Naive thymus-derived CD4-positive, alpha-beta T cell (primary cell): ENCODE data around the gene OTOS. TPM values are rescaled to one million over a fixed set of nuclear protein-coding genes. Genes with fewer than 3 reads are reported as not detected.

Experiments
- ATAC-seq: fragments of 150-1000 bp; cut with Tn5 transposase; 2 replicates; pipeline ENCODE4 v1.10.0; 2021; ENCODE audit warnings: mild to moderate bottlenecking, moderate library complexity
- CTCF ChIA-PET: fragments of 350-600 bp; sonication (Branson Sonifier 250); formaldehyde crosslinking; loops from one replicate; lab custom pipeline; 2021; ENCODE audit warnings: antibody characterized with exemption; lab: Charles Lee
- POLR2A ChIA-PET: fragments of 350-600 bp; sonication (Branson Sonifier 250); formaldehyde crosslinking; loops from one replicate; lab custom pipeline; 2021; ENCODE audit warnings: antibody characterized with exemption, inconsistent platforms; lab: Charles Lee
- DNase-seq, 9 donors: peaks; one replicate each; pipeline versions ENCODE4 v3.0.0 to v3.0.0-alpha.2; 2020 to 2022; ENCODE audit warnings: mixed read lengths in 1 of 9
- H3K27ac ChIP-seq: one replicate; pipeline ENCODE4 v1.7.0; 2013; ENCODE audit warnings: mild to moderate bottlenecking, low read depth, low read length, moderate library complexity
- H3K27me3 ChIP-seq, 2 donors: one replicate each; pipeline ENCODE4 v1.7.0; 2013; ENCODE audit warnings: low read length in 2 of 2, mild to moderate bottlenecking in 2 of 2, moderate library complexity in 2 of 2; ENCODE audit not compliant: control insufficient read depth in 2 of 2, insufficient read depth in 2 of 2
- H3K36me3 ChIP-seq, 3 experiments: 1 replicate in 2 of 3; 2 replicates in 1 of 3; pipeline ENCODE4 v1.7.0; 2013; ENCODE audit warnings: low read length in 3 of 3, mild to moderate bottlenecking in 3 of 3, moderate library complexity in 1 of 3; ENCODE audit not compliant: insufficient read depth in 3 of 3, control insufficient read depth in 2 of 3
- H3K4me1 ChIP-seq, 2 donors: one replicate each; pipeline ENCODE4 v1.7.0; 2013; ENCODE audit warnings: low read length in 2 of 2, mild to moderate bottlenecking in 2 of 2, moderate library complexity in 1 of 2; ENCODE audit not compliant: control insufficient read depth in 2 of 2, insufficient read depth in 2 of 2
- H3K4me3 ChIP-seq: 2 replicates; pipeline ENCODE4 v1.7.0; 2013; ENCODE audit warnings: mild to moderate bottlenecking, low read length
- H3K9me3 ChIP-seq, 3 experiments: 1 replicate in 2 of 3; 2 replicates in 1 of 3; pipeline ENCODE4 v1.7.0; 2013; ENCODE audit warnings: low read length in 3 of 3; ENCODE audit not compliant: control insufficient read depth in 2 of 3
- H3K27ac Mint-ChIP-seq, 9 donors: one replicate each; pipeline ENCODE4 v1.8.0; 2020 to 2022; ENCODE audit warnings: mixed read lengths in 9 of 9, mild to moderate bottlenecking in 8 of 9, moderate library complexity in 5 of 9, inconsistent platforms in 2 of 9
- H3K27me3 Mint-ChIP-seq, 5 donors: one replicate each; pipeline ENCODE4 v1.8.0; 2021 to 2022; ENCODE audit warnings: mixed read lengths in 5 of 5, mild to moderate bottlenecking in 1 of 5
- H3K36me3 Mint-ChIP-seq, 5 donors: one replicate each; pipeline ENCODE4 v1.8.0; 2020 to 2022; ENCODE audit warnings: mixed read lengths in 5 of 5, mild to moderate bottlenecking in 3 of 5, inconsistent platforms in 1 of 5
- H3K4me1 Mint-ChIP-seq, 7 donors: one replicate each; pipeline ENCODE4 v1.8.0; 2020 to 2022; ENCODE audit warnings: mixed read lengths in 7 of 7, mild to moderate bottlenecking in 3 of 7, inconsistent platforms in 1 of 7
- H3K4me3 Mint-ChIP-seq, 10 donors: one replicate each; pipeline ENCODE4 v1.8.0; 2020 to 2022; ENCODE audit warnings: mild to moderate bottlenecking in 10 of 10, mixed read lengths in 10 of 10, moderate library complexity in 6 of 10, inconsistent platforms in 2 of 10
- H3K9me3 Mint-ChIP-seq, 11 donors: one replicate each; pipeline ENCODE4 v1.8.0; 2020 to 2022; ENCODE audit warnings: mixed read lengths in 11 of 11, mild to moderate bottlenecking in 4 of 11, inconsistent platforms in 1 of 11, moderate library complexity in 1 of 11
- intact Hi-C, 2 donors: fragments of 100-400 bp; cut with micrococcal nuclease; formaldehyde crosslinking; loops; one replicate each; pipeline ENCODE4 v1.15.1; 2023
- polyA plus RNA-seq, 2 donors: library from polyadenylated mRNA; unstranded; fragments of 300-500 nt; fragmentation: Illumina TruSeq; gene quantifications; one replicate each; pipeline ENCODE4 v1.2.3, GENCODE V29; 2021
- total RNA-seq, 6 experiments: library from RNA in 5 of 6; stranded (reverse) in 5 of 6; gene quantifications; 1 replicate in 5 of 6; 2 replicates in 1 of 6; pipeline ENCODE4 v1.2.3 and lab custom pipeline; 2021 to 2026

The OTOS gene
- total and polyA plus RNA-seq, 7 experiments from 2014 or later, result not detected

DNA sequence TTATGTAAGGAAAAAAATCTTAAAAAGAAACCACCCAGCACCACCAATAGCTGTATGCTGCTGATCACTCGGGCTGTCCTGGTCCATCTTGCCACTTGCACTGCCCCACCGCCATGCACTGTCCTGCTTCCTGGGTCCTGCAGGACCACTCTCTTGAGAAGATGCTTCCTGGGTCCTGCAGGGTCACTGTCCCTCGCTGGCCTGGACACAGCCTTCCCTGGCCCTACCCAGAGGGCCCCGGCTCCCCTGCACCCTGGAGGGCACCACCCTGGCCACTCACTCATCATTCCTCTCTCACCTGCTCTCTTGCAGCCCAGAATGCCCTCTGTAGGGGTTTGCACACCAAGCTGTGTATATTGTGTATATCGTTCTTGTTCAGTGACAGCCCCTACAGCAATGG, 2.4 kb upstream of the OTOS start:
- intact Hi-C loops, result loop anchor here (1.0 to 10.0 kb wide), 6 partner anchors 82 to 1771 kb away; no protein-coding TSS in a partner anchor
- ChIA-PET CTCF (interaction anchor here (0.6 to 6.6 kb wide), 6 partner anchors 41 to 478 kb away, joined by 3 to 81 read pairs (median 4); no protein-coding TSS in a partner anchor), POLR2A (interaction anchor here (1.0 to 1.4 kb wide), 2 partner anchors 82 to 1111 kb away, joined by 3 to 4 read pairs; no protein-coding TSS in a partner anchor)
- Mint-ChIP-seq H3K27ac (peak overlapping the region in 1 of 9 donors; percentile 39), H3K9me3 (peaks cover 0 to 11% (median 0%) of the 10 kb centered on the region in 11 donors), H3K4me1 (peaks cover 0 to 2% (median 0%) of the 10 kb centered on the region in 7 donors), H3K36me3 (peaks cover 0 to 2% (median 0%) of the 10 kb centered on the region in 5 donors), H3K4me3 (no peak overlapping the region), H3K27me3 (peaks cover 0 to 3% (median 0%) of the 10 kb centered on the region in 5 donors)
- no peaks in the 10 kb centered on the region for H3K9me3 ChIP-seq
- H3K27ac ChIP-seq, result no peak overlapping the region
- DNase-seq (no peak), ATAC-seq (no peak)
- no peaks in the 10 kb centered on the region for H3K27me3 ChIP-seq
- no peaks in the 10 kb centered on the region for H3K36me3 ChIP-seq
- H3K4me3 ChIP-seq, result no peak overlapping the region
- H3K4me1 ChIP-seq, result peaks cover 0 to 3% of the 10 kb centered on the region in 2 donors

DNA sequence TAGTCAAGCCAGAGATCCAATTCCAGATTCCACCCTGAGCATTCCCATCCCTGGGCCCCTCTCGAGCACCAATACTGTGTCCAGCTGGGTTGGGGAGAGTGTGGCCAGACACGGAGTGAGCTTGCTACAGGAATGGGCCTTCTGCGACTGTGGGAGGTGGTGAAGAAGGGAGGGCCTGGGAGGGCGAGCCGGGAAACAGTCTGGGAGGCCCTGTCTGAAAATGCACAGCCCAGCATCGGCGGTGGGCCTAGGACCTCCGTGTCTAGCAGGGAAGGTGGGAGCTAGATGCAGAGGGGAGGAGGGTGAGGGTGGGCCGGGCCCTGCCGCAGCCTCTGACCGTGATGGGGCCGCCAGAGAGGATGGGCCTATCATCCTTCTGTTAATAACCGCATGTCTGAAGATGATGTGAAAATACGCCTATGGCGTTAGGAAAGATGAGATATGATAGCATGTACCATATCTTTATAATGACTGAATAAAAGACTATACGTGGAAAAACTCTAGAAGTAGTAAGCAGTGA, 1.9 kb upstream of the OTOS start:
- peaks cover 0 to 2% (median 1%) of the 10 kb centered on the region in 7 donors for H3K4me1 Mint-ChIP-seq
- H3K27me3 ChIP-seq, result no peaks in the 10 kb centered on the region
- H3K36me3 Mint-ChIP-seq, result no peaks in the 10 kb centered on the region
- DNase-seq, result no peak
- H3K9me3 Mint-ChIP-seq, result peaks cover 0 to 5% (median 0%) of the 10 kb centered on the region in 11 donors
- H3K27me3 Mint-ChIP-seq, result peaks cover 0 to 4% (median 0%) of the 10 kb centered on the region in 5 donors
- no peak for ATAC-seq
- no peak overlapping the region for H3K4me3 Mint-ChIP-seq
- no peak overlapping the region for H3K4me3 ChIP-seq
- no peak overlapping the region for H3K27ac ChIP-seq
- no peak overlapping the region for H3K27ac Mint-ChIP-seq
- H3K4me1 ChIP-seq, result peaks cover 0 to 5% of the 10 kb centered on the region in 2 donors
- no peaks in the 10 kb centered on the region for H3K9me3 ChIP-seq
- intact Hi-C loops, result loop anchor here (5.0 to 10.0 kb wide), 5 partner anchors 205 to 1770 kb away; no protein-coding TSS in a partner anchor
- H3K36me3 ChIP-seq, result no peaks in the 10 kb centered on the region
- ChIA-PET CTCF (interaction anchor here (0.6 to 6.6 kb wide), 5 partner anchors 77 to 478 kb away, joined by 3 to 81 read pairs (median 3); no protein-coding TSS in a partner anchor), POLR2A (interaction anchor here (1.0 to 1.4 kb wide), 2 partner anchors 81 to 1111 kb away, joined by 3 to 4 read pairs; no protein-coding TSS in a partner anchor)

DNA sequence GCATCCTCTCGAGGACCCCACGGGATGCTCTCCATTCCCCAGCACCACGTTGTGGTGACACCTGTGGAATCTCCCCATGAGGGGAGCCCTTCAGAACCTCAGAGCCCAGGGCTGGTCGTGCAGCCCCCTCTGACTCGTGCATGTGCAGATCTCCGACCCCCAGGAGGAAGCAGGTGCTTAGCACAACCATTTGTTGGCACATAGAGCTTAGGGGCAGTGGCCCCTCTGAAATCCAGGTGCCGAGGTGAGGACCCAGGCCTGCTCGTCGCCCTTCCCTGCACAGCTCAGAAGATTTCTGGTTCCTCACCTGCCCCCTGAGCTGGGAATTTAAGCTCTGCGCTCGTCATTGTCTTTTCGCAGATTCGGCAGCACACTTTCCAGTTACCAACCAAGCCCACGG, 1.3 kb upstream of the OTOS start:
- H3K27ac Mint-ChIP-seq, result no peak overlapping the region
- no peak overlapping the region for H3K27ac ChIP-seq
- no peaks in the 10 kb centered on the region for H3K9me3 ChIP-seq
- no peak overlapping the region for H3K4me3 Mint-ChIP-seq
- no peaks in the 10 kb centered on the region for H3K36me3 Mint-ChIP-seq
- intact Hi-C loops, result loop anchor here (5.0 to 10.0 kb wide), 5 partner anchors 204 to 1769 kb away; no protein-coding TSS in a partner anchor
- peaks cover 3 to 10% of the 10 kb centered on the region in 2 donors for H3K4me1 ChIP-seq
- no peak overlapping the region for H3K4me3 ChIP-seq
- POLR2A ChIA-PET, result no interaction called here
- peaks cover 0 to 2% (median 0%) of the 10 kb centered on the region in 11 donors for H3K9me3 Mint-ChIP-seq
- CTCF ChIA-PET, result interaction anchor here (1.2 to 6.6 kb wide), 3 partner anchors 77 to 118 kb away, joined by 3 to 81 read pairs (median 29); no protein-coding TSS in a partner anchor
- no peaks in the 10 kb centered on the region for H3K27me3 ChIP-seq
- ATAC-seq, result no peak
- peaks cover 0 to 7% (median 0%) of the 10 kb centered on the region in 5 donors for H3K27me3 Mint-ChIP-seq
- H3K4me1 Mint-ChIP-seq, result peaks cover 4 to 8% (median 7%) of the 10 kb centered on the region in 7 donors
- DNase-seq, result no peak
- no peaks in the 10 kb centered on the region for H3K36me3 ChIP-seq

DNA sequence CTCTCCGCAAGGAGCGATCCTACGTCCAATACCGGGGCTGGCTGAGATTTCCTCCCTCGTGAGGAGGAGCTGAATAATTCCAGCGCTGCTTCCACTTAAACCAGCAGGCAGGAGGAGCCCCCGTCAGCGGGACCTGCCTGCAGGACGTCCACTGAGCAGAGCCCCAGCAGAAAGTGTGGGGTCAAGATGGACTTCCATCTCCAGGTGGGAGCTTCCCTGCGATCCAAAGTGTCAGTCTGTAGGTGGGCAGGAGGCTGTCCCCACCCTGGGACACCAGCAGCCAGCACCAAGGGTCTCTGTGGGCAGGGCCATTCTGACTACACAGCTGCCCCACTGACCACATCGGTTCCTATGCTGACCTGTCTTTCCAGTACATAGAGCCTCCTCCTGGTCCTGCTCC, 462 bp upstream of the OTOS start:
- H3K4me1 Mint-ChIP-seq, result peaks cover 6 to 8% (median 7%) of the 10 kb centered on the region in 7 donors
- intact Hi-C loops, result loop anchor here (5.0 to 10.0 kb wide), 5 partner anchors 204 to 1769 kb away; no protein-coding TSS in a partner anchor

DNA sequence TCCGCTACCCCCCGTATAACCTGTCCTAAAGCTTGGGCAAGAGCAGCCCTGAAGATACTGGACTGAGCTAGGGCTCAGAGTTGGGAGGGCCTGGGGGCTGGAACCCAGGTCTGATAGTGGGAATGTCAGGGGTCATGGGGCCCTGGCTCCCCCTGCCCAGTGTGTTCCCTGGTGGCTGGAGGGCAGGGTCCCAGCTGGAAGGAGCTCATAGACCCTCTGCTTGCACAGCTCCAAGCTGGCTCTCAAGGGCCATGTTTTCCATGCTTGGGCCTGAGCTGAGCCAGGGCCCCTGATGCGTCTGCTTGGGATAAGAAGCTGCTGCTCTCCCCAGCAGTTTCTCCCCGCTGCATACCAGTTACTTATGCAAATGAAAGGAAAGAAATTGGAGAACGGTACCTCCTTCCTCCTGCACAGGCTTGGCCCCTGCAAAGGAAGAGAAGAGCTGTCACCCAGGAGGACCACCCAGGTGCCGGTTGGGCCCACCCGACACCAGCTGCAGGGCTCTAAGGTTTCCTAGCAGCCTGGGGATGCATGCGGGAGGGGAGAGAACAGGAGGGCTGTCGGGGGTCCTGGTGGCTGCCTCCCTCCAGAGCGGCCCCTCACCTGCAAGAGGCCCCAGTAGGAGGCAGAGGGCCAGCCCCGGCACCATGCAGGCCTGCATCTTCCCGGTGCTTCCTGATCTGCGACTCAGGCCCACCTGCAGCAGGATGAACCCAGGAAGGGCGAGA, 628 bp downstream of the OTOS start:
- no peak overlapping the region for H3K4me3 ChIP-seq
- POLR2A ChIA-PET, result interaction anchor here (0.6 to 1.2 kb wide), 2 partner anchors 9 to 114 kb away, joined by 3 read pairs; no protein-coding TSS in a partner anchor
- intact Hi-C loops, result loop anchor here (5.0 to 10.0 kb wide), 7 partner anchors 203 to 1768 kb away; partner anchors contain the start of gene HDAC4 (in 1 of the 2)
- Mint-ChIP-seq H3K4me1 (peaks cover 14 to 18% (median 16%) of the 10 kb centered on the region in 7 donors), H3K9me3 (peaks cover 0 to 2% (median 0%) of the 10 kb centered on the region in 11 donors), H3K27me3 (peaks cover 0 to 7% (median 0%) of the 10 kb centered on the region in 5 donors), H3K4me3 (no peak overlapping the region), H3K36me3 (no peaks in the 10 kb centered on the region), H3K27ac (no peak overlapping the region)
- no peak overlapping the region for H3K27ac ChIP-seq
- CTCF ChIA-PET, result interaction anchor here (1.2 kb wide), 1 partner anchor 79 kb away, joined by 4 read pairs; no protein-coding TSS in a partner anchor
- DNase-seq, result no peak
- peaks cover 12 to 18% of the 10 kb centered on the region in 2 donors for H3K4me1 ChIP-seq
- peaks cover 0 to 10% (median 0%) of the 10 kb centered on the region in 3 experiments for H3K36me3 ChIP-seq
- no peaks in the 10 kb centered on the region for H3K27me3 ChIP-seq
- ATAC-seq, result no peak
- no peaks in the 10 kb centered on the region for H3K9me3 ChIP-seq

More for the DNA sequence above, 462 bp upstream of the OTOS start:
- CTCF ChIA-PET, result interaction anchor here (0.7 to 6.6 kb wide), 2 partner anchors 81 to 371 kb away, joined by 3 to 81 read pairs; no protein-coding TSS in a partner anchor
- Histone ChIP-seq H3K36me3 (peaks cover 0 to 7% (median 0%) of the 10 kb centered on the region in 3 experiments), H3K9me3 (no peaks in the 10 kb centered on the region), H3K27me3 (no peaks in the 10 kb centered on the region), H3K4me1 (peaks cover 3 to 10% of the 10 kb centered on the region in 2 donors), H3K4me3 (no peak overlapping the region), H3K27ac (no peak overlapping the region)
- ATAC-seq, result no peak
- POLR2A ChIA-PET, result no interaction called here
- H3K27ac Mint-ChIP-seq, result no peak overlapping the region
- H3K4me3 Mint-ChIP-seq, result no peak overlapping the region
- H3K9me3 Mint-ChIP-seq, result peaks cover 0 to 2% (median 0%) of the 10 kb centered on the region in 11 donors
- DNase-seq, result no peak
- no peaks in the 10 kb centered on the region for H3K36me3 Mint-ChIP-seq
- peaks cover 0 to 7% (median 0%) of the 10 kb centered on the region in 5 donors for H3K27me3 Mint-ChIP-seq

DNA sequence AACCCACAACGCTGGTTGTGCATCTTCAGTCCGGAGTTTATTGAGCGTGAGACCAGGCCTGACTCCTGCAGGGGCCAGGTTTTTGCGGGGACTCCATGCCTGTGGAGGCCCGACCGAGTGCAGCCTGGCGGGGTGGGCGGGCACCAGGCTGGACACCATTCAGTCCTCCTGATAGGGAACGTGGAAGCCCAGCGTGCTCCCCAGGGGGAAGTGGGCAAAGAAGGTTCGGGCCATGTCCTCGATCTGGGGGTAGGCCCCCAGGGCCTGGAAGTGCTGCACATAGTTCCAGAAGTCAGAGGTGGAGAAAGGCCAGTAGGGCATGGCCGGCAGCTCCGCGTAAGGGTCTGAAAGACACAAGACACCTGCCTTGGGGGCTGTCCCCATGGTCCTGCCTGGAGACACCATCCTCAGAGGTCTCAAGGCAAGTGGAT, 1.4 kb downstream of the OTOS start:
- Histone ChIP-seq H3K9me3 (no peaks in the 10 kb centered on the region), H3K36me3 (peaks cover 0 to 10% (median 0%) of the 10 kb centered on the region in 3 experiments), H3K27me3 (no peaks in the 10 kb centered on the region), H3K4me1 (peaks cover 17 to 21% of the 10 kb centered on the region in 2 donors), H3K27ac (no peak overlapping the region), H3K4me3 (no peak overlapping the region)
- peak overlapping the region in 1 of 10 donors; percentile 16 for H3K4me3 Mint-ChIP-seq
- H3K9me3 Mint-ChIP-seq, result peaks cover 0 to 3% (median 0%) of the 10 kb centered on the region in 11 donors
- no peak overlapping the region for H3K27ac Mint-ChIP-seq
- POLR2A ChIA-PET, result interaction anchor here (1.2 kb wide), 1 partner anchor 8 kb away, joined by 3 read pairs; no protein-coding TSS in a partner anchor
- H3K36me3 Mint-ChIP-seq, result no peaks in the 10 kb centered on the region
- ATAC-seq (no peak), DNase-seq (no peak)
- peaks cover 0 to 4% (median 0%) of the 10 kb centered on the region in 5 donors for H3K27me3 Mint-ChIP-seq
- peaks cover 19 to 25% (median 24%) of the 10 kb centered on the region in 7 donors for H3K4me1 Mint-ChIP-seq
- CTCF ChIA-PET, result interaction anchor here (1.2 to 1.4 kb wide), 2 partner anchors 78 kb away, joined by 4 to 8 read pairs; no protein-coding TSS in a partner anchor
- intact Hi-C loops, result loop anchor here in 1 of 2 donors (5.0 kb wide), 2 partner anchors 737 to 872 kb away; partner anchors contain the start of gene HDAC4
